GM18517 (cell line): ENCODE results near the gene CFAP70.
"Not testable (repeated sequence)": the region's sequence is repeated elsewhere in the genome, so short reads cannot be mapped to it uniquely, and the experiment has no call there.

Experiments
- ATAC-seq: cut with Tn5 transposase; IDR thresholded peaks from one replicate; pipeline ENCODE4 v1.9.1; 2021; ENCODE audit warnings: mild to moderate bottlenecking, moderate library complexity; ENCODE audit not compliant: unreplicated experiment

The CFAP70 gene

GRCh38 chr10:73258612-73259011 lies 100.1 kb downstream of the CFAP70 start:
- ATAC-seq, result not testable (repeated sequence)

DNA sequence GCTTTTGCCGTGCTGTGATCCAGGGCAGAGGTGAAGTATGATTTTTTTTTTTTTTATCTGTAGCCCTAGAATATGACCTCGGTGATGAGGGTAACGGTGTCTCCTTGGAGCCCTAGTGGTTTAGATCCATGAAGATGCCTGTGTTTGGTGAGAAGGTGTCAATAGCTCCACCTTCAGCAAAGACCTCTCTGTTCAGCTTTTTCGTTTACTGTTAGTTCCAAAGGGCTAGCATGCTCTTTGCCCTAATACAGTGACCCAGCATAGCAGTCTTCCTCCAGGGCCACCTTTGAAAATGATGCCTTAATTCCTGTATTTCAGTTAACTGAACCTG lies 105.5 kb downstream of the CFAP70 start:
- no peak for ATAC-seq

- ATAC-seq, result peak; percentile 74
These were observed 106.0 kb downstream of the CFAP70 start, which contains the start of gene MRPS16 for GRCh38 chr10:73252445-73253224. Gene MRPS16, minus strand, starts transcription at chr10:73252644. Its CDS starts 162 bp downstream, at chr10:73252482.

GRCh38 chr10:73251683-73252444 lies 106.8 kb downstream of the CFAP70 start:
- peak; percentile 36 for ATAC-seq

- ATAC-seq, result no peak
These were observed 110.4 kb downstream of the CFAP70 start for GRCh38 chr10:73248259-73248724.

DNA sequence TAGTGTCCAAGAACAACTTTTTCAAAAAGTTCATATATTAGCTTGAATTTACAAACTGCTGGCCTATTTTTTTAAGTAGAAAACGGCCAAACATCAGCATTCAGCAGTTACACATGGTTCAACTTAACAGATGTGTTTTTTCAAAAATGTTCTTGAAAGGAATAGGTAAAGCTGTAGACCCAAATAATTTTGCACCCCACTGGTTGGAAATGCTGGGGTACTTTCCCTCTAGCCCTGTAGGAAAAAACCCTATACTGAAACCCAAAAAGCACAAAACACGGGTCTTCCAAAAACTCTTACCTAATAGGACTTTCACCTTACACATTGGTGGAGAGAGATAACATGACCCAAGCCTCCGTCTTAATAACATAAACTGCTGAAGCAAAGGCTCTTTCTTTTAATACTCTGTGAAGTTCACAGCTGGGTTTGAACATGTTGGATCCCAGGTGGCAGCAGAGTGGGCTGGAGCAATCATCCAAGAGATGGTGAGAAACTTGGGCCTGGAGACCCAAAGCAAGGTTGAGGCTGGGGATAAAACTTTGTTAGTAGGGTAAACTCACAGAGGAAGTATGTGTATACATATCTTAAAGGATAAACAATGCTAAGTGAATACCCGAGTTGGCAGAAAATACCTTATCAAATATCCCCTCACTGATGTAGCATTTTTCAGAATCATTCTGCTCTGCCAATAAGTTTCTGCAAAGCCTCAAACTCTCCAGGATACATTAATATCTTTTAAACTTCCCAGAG lies 111.0 kb downstream of the CFAP70 start:
- peak; percentile 2 for ATAC-seq

DNA sequence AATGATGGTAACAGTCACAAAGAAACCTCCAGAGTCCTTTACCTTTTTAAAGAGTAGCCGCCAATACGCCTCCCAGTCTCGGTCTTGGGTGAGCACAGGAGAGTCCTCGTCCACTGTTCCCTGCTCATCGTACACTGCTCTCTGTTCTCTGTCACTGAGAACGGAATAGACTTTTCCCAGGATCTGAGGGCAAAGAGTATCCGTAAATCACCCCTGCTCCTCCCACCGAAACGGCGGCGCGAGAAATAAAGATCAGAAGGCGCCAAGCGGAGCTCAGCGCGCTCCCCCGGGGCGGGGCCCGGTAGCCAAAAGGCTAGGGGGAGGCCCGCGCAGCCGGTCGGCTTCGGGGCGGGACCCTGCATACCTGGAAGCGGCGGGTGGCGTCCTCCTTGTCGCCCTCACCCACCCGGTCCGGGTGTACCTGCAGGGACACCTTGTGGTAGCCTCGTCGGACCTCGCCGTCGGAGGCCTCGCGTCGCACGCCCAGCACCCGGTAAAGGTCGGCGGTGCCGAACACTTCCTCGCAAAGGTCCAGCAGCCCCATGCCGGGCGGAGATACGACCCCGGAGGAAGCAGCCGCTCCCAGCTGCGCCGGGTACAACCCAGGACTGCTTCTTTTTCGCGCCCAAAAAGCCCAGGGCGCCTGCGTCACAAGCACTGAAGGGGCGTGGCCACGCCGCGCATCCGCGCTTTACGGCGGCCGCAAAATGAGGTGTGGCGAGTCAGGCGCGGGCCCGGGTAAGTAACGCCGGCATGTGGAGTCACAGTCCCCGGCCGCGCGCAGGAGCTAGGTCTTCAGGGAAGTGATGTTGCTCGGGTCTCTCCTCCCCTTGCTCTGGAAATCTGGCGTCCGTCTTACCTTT lies 111.8 kb downstream of the CFAP70 start, which contains the start of gene DNAJC9:
Gene DNAJC9, minus strand, starts transcription at position 610 of the 863 bp plus-strand sequence. Its CDS starts 66 bp downstream, at position 544.
- ATAC-seq, result peak; percentile 80

GRCh38 chr10:73246322-73246645 lies 112.4 kb downstream of the CFAP70 start:
- no peak for ATAC-seq

DNA sequence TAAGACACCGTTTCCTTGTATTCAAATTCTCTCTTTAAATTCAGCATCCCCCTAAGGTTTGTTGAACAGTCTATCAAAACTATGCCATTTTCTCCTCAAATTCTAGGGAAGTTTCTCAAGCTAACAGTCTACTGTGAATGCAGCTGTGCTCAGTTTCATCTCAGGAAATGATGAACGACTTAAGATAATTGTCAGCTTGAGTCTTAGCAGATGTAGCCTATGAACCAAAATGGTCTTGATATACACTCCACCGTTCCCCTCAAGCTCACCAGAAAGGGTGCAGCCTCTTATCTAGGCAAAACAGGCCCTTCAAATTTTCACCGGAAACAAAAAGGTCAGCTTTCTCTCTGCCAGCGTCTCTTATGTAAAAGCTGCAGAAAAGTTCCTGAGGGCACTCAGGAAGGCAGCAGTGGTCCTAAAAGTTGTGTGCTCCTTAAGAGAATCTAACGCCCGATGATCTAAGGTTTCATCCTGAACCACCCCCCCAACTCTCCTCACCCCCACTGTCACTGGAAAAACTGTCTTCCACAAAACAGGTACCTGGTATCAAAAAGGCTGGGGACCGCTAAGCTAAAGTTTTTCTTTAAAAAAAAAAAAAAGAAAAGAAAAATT lies 113.7 kb downstream of the CFAP70 start:
- ATAC-seq, result no peak

DNA sequence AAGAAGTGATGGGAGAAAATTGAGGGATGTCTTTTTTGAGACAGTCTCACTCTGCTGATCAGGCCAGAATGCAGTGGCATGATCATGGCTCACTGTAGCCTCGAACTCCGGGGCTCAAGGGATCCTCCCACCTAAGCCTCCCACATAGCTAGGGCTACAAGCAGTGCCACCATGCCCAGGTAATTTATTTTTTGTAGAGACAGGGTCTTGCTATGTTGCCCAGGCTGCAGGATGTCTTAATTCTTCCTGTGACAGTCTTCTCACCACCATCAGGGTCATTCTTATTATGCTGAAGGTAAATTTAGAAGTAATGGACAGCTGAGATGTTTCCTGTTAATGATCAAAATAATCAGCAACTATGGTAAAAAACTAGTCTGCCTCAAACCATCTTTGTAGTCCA lies 118.8 kb downstream of the CFAP70 start:
- ATAC-seq, result no peak

DNA sequence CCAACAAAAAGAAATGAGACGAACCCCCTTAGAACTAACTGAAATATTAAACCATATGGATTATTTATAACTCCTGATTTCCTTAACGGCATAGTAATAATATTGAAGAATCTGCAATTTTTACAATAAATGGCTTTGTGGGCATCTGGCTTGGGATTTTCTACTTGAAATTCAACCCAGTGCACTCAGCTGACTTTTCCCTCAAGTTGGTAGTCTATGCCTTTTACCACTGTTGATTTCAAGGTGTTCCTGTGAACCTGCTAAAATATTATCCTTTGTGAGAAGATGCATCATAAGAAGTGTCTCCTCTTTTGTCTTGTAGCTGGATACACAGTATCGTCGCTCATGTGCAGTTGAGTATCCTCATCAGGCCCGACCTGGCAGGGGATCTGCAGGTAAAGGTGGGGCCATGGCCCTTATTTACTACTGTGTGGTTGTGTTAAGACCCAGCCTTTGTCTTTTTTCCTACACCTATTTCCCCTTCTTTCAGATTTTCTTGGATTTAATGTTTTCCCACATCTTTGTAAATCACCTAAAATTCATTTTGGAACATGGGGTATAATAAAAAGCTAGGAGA lies 119.6 kb downstream of the CFAP70 start:
- ATAC-seq, result no peak

DNA sequence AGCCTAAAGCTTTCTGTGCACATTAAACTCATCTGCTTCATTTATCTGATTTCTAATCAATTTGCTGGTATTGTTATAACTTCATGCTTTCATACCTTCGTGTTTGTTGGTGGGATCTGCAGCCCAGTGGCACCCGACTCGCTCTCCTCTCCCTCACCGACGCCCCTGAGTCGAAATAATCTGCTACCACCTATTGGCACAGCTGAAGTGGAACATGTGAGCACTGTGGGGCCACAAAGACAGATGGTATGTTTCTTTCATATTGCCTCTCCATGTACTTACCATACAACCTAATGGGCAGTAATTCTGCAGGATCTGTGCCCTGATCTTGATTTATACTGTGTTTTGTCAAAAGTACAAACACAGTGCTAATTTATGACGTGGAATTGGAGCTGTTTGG lies 124.0 kb downstream of the CFAP70 start:
- no peak for ATAC-seq

DNA sequence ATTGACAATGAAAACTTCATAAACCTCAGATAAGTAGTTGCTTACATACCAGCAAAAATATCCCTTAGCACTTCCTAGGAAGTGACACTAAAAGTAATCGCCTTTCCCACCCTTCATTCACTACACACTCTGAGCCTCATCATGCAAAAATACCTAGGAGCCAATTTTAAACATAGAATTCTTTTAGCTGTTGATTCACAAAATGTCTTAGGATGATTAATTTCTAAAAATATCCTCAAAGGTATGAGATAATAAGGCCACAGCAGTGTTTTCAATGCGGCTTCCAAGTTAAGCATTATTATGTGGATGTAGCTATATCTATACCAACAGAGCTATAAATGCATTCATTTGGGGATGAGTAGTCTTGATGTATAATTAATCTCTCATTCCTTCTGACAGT lies 124.8 kb downstream of the CFAP70 start:
- ATAC-seq, result no peak

DNA sequence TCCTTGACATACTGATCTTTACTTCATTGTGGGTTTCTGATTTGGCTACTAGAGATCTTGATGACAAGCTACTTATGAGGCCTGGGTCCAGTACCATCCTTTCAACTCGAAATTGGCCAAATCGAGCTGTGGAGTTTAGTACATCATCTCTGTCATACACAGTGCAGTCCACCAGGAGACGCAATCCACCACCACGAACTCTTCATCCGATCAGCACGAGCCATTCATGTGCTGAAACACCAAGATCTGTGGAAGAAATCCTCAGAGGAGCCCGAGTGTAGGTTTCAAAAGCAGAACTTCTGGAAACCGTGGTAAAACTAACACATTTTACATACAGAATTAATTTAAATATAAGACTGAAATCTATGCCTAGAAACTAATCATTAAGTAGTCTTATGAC lies 125.8 kb downstream of the CFAP70 start:
- no peak for ATAC-seq

- ATAC-seq, result no peak
These were observed 129.1 kb downstream of the CFAP70 start for GRCh38 chr10:73229567-73229966.

DNA sequence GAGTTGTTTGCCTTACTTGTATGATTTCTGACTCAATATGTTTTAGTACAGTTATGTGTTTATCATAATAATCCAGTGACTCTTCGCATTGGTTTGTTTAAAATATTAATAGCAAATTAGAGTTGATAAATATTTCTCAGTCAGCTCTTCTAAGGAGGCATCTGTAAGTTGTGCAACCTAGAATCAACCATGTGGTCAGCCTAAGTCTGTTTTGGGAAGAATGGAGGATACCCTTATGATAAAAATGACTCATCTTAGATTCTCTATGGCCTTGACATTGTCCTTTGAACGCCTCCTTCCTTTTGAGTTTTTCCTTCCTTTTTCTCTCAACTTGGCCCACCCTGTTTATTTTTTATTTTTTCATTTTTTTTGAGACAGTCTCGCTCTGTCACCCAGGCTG lies 130.4 kb downstream of the CFAP70 start:
- no peak for ATAC-seq

GRCh38 chr10:73226663-73227062 lies 132.0 kb downstream of the CFAP70 start:
- ATAC-seq, result no peak

DNA sequence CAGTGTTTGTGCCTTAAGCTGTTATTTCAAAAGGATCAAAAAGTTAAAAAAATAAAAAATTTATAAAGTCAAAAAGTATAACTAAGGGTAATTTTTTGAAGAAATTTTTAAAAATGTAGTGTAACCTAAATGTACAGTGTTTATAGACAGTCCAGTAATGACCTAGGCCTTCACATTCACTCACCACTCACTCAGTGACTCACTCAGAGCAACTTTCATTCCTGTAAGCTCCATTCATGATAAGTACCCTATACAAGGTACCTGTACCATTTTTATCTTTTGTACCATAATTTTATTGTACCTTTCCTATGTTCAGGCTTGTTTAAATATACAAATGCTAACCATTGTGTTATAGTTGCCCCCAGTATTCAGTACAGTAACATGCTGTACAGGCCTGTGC lies 133.1 kb downstream of the CFAP70 start:
- ATAC-seq, result no peak

DNA sequence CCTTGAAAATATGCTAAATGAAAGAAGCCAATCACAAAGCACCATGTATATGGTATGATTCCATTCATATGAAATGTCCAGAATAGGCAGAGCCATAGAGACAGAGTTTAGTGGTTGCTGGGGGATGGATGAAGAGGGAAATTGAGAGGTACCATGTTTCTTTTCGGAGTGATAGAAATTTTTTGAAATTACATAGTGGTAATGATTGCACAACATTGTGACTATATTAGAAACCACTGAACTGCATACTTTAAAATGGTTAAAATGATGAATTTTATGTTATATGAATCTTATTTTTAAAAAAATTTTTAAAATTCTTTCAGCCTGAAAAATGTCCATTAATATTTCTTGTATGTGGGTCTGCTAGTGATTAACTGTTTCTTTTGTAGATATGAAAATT lies 137.7 kb downstream of the CFAP70 start:
- ATAC-seq, result no peak

- no peak for ATAC-seq
These were observed 139.3 kb downstream of the CFAP70 start for GRCh38 chr10:73219384-73219783.
